ENCODE results near the gene DCTN2. TPM values are rescaled to one million over a fixed set of nuclear protein-coding genes. Genes with fewer than 3 reads are reported as not detected.

Gene DCTN2
- total RNA-seq, 1 experiment from 2014 or later = 129 TPM

- CTCF ChIA-PET = interaction anchor here (0.5 to 1.4 kb wide), 3 partner anchors 18 to 38 kb away, joined by 3 to 9 read pairs (median 4); no protein-coding TSS in a partner anchor
- no peaks in the 10 kb centered on the region for H3K9me3 ChIP-seq (ENCODE audit: low read depth, low read length, poor library complexity, severe bottlenecking)
- intact Hi-C loops (cut with micrococcal nuclease; ENCODE audit: unreplicated experiment) = loop anchor here (5.0 kb wide), 1 partner anchor 145 kb away; no protein-coding TSS in a partner anchor
- peaks cover 4% of the 10 kb centered on the region for H3K27me3 ChIP-seq (replicated peaks; ENCODE audit: insufficient read depth, low read depth, low read length, poor library complexity)
- TF ChIP-seq EZH2 (IDR thresholded peaks at IDR 0.05; ENCODE audit: borderline replicate concordance, low read depth, low read length, poor library complexity, severe bottlenecking) (no peak), CTCF (conservative IDR thresholded peaks at IDR 0.05; ENCODE audit: low read depth, low read length) (no peak)
- no peak overlapping the region for H3K27ac ChIP-seq (ENCODE audit: low read depth, low read length, poor library complexity, severe bottlenecking)
- DNase-seq (ENCODE audit: low spot score) = no peak
- POLR2A ChIA-PET (ENCODE audit: low non-redundant PET) = no interaction called here
- no TSS peak for BruUV-seq (replicated peaks)
- H3K4me3 ChIP-seq (ENCODE audit: low read depth, low read length, poor library complexity, severe bottlenecking) = no peak overlapping the region
- no peaks in the 10 kb centered on the region for H3K4me1 ChIP-seq (ENCODE audit: insufficient read depth, low read length, poor library complexity, severe bottlenecking)
- H3K36me3 ChIP-seq (ENCODE audit: insufficient read depth, low read length, poor library complexity, severe bottlenecking) = no peaks in the 10 kb centered on the region
Measured at GRCh38 chr12:57582440-57582839, 35.4 kb upstream of the DCTN2 start.

GRCh38 chr12:57581802-57582201, 34.8 kb upstream of the DCTN2 start:
- Histone ChIP-seq H3K27ac (ENCODE audit: low read depth, low read length, poor library complexity, severe bottlenecking) (no peak overlapping the region), H3K4me1 (ENCODE audit: insufficient read depth, low read length, poor library complexity, severe bottlenecking) (no peaks in the 10 kb centered on the region), H3K9me3 (ENCODE audit: low read depth, low read length, poor library complexity, severe bottlenecking) (no peaks in the 10 kb centered on the region), H3K4me3 (ENCODE audit: low read depth, low read length, poor library complexity, severe bottlenecking) (no peak overlapping the region), H3K27me3 (replicated peaks; ENCODE audit: insufficient read depth, low read depth, low read length, poor library complexity) (peaks cover 3% of the 10 kb centered on the region), H3K36me3 (ENCODE audit: insufficient read depth, low read length, poor library complexity, severe bottlenecking) (no peaks in the 10 kb centered on the region)
- TF ChIP-seq EZH2 (IDR thresholded peaks at IDR 0.05; ENCODE audit: borderline replicate concordance, low read depth, low read length, poor library complexity, severe bottlenecking) (no peak), CTCF (conservative IDR thresholded peaks at IDR 0.05; ENCODE audit: low read depth, low read length) (no peak)
- DNase-seq (ENCODE audit: low spot score) = no peak
- BruUV-seq (replicated peaks) = no TSS peak
- intact Hi-C loops (cut with micrococcal nuclease; ENCODE audit: unreplicated experiment) = loop anchor here (5.0 kb wide), 1 partner anchor 145 kb away; no protein-coding TSS in a partner anchor
- ChIA-PET POLR2A (ENCODE audit: low non-redundant PET) (no interaction called here), CTCF (no interaction called here)

DNA sequence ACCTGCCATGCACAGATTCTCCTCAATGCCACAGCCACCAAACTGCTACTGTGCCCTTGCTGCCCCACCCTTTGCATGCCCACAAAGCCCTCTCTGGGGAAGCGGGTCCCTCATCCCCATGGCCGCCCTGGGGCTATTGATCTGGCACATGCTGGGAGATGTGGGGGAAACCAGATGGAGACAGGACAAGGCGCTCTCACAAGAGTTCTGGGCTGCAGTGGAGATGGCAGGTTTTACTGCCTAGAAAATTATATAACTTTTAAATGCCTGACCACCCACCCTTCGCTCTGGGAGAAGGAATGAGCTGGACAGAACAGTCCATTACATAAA, 33.4 kb upstream of the DCTN2 start:
- ChIA-PET CTCF (interaction anchor here (0.6 kb wide), 1 partner anchor 52 kb away, joined by 5 read pairs; the partner anchor contains the start of gene B4GALNT1), POLR2A (ENCODE audit: low non-redundant PET) (no interaction called here)
- Histone ChIP-seq H3K9me3 (ENCODE audit: low read depth, low read length, poor library complexity, severe bottlenecking) (no peaks in the 10 kb centered on the region), H3K27me3 (replicated peaks; ENCODE audit: insufficient read depth, low read depth, low read length, poor library complexity) (no peaks in the 10 kb centered on the region), H3K4me1 (ENCODE audit: insufficient read depth, low read length, poor library complexity, severe bottlenecking) (no peaks in the 10 kb centered on the region), H3K36me3 (ENCODE audit: insufficient read depth, low read length, poor library complexity, severe bottlenecking) (no peaks in the 10 kb centered on the region), H3K27ac (ENCODE audit: low read depth, low read length, poor library complexity, severe bottlenecking) (no peak overlapping the region), H3K4me3 (ENCODE audit: low read depth, low read length, poor library complexity, severe bottlenecking) (no peak overlapping the region)
- DNase-seq (ENCODE audit: low spot score) = no peak
- BruUV-seq (replicated peaks) = no TSS peak
- TF ChIP-seq CTCF (conservative IDR thresholded peaks at IDR 0.05; ENCODE audit: low read depth, low read length) = no peak
- no peak for TF ChIP-seq EZH2 (IDR thresholded peaks at IDR 0.05; ENCODE audit: borderline replicate concordance, low read depth, low read length, poor library complexity, severe bottlenecking)
- intact Hi-C loops (cut with micrococcal nuclease; ENCODE audit: unreplicated experiment) = loop anchor here (5.0 kb wide), 1 partner anchor 147 kb away; no protein-coding TSS in a partner anchor

Data from A673 (cell line).